ENCODE data around the gene NUDCD3. TPM values are rescaled to one million over a fixed set of nuclear protein-coding genes. Genes with fewer than 3 reads are reported as not detected.
A peak's percentile ranks its signal among the peaks of the same experiment; 100 is the strongest.

The NUDCD3 gene
- total RNA-seq, 1 experiment from 2014 or later, result 82.3 TPM

DNA sequence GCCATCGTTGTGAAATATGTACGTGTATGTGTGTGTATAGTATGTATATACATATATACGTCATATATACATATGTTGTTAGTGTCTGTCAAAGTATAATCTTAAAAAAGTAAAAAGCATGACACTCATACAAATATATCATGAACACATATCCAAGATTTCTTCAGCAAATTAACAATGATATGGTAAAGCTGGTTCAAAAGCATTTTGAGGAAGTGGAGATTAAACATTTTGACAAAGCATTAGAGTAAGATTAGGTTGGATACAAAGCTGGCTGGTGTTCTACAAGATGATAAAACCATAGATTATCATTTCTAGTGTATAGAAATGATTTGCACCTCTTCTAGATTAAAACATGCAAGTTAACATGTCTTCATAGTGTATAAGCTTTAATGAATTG lies 771 bp upstream of the NUDCD3 start:
- ChIA-PET POLR2A (ENCODE audit: unreplicated experiment) (interaction anchor here (0.5 to 0.7 kb wide), 2 partner anchors 284 to 307 kb away, joined by 3 to 4 read pairs; no protein-coding TSS in a partner anchor), CTCF (interaction anchor here (0.6 to 0.7 kb wide), 2 partner anchors 51 to 446 kb away, joined by 3 read pairs; no protein-coding TSS in a partner anchor)
- Histone ChIP-seq H3K27me3 (ENCODE audit: low read length) (no peaks in the 10 kb centered on the region), H3K9ac (ENCODE audit: low read length) (peak overlapping the region; percentile 96), H4K20me1 (ENCODE audit: low read length) (peaks cover 10% of the 10 kb centered on the region; the same call in 1 of the 2 replicates), H3K9me3 (ENCODE audit: low read length) (no peaks in the 10 kb centered on the region), H3K27ac (ENCODE audit: low read length) (peak overlapping the region; percentile 89), H3F3A (ENCODE audit: low read length, unreplicated experiment) (no peaks in the 10 kb centered on the region), H3K4me2 (ENCODE audit: low read length) (peak overlapping the region; percentile 95), H3K4me1 (ENCODE audit: insufficient read depth, low read length) (peaks cover 12% of the 10 kb centered on the region), H3K4me3 (ENCODE audit: low read length) (peak overlapping the region; percentile 89), H2AFZ (ENCODE audit: low read length) (peak overlapping the region; percentile 98), H3K9me2 (replicated peaks; ENCODE audit: low read length) (no peaks in the 10 kb centered on the region), H3K79me2 (ENCODE audit: low read length) (peaks cover 41% of the 10 kb centered on the region), H3K36me3 (ENCODE audit: low read depth, low read length) (no peaks in the 10 kb centered on the region)
- TF ChIP-seq EZH2phosphoT487 (IDR thresholded peaks at IDR 0.05; ENCODE audit: borderline replicate concordance, low read length) (no peak), CTCF (conservative IDR thresholded peaks at IDR 0.05; ENCODE audit: low read depth, low read length) (no peak), EZH2 (IDR thresholded peaks at IDR 0.05; ENCODE audit: low read length, unreplicated experiment) (no peak)
- intact Hi-C loops (cut with micrococcal nuclease), result no loop called here
- no peak for DNase-seq
- no TSS peak for BruUV-seq (replicated peaks)
- no peak for ATAC-seq

DNA sequence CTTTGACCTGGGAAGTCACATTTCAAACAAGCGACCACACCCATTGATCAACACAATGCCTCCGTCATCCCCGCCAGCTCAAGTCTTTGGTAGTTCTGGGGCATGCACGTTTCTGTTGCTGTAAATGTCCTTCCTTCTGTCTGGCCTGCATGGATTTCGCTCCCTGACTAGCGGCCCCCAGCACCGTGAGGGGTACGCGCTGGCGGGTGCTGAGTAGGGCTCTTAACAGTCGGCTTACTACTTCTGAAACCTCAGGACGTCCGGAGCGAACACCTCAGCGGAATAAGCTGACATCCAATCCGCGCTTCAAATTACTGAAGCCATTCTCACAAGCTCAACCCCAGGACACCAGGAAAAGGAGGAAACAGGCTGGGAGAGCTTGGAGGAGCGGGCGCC lies 505 bp downstream of the NUDCD3 start:
- intact Hi-C loops (cut with micrococcal nuclease), result loop anchor here (5.0 kb wide), 1 partner anchor 77 kb away; no protein-coding TSS in a partner anchor
- peak overlapping the region; percentile 89 for H3K4me3 ChIP-seq (ENCODE audit: low read length)
- H3K4me1 ChIP-seq (ENCODE audit: insufficient read depth, low read length), result peaks cover 12% of the 10 kb centered on the region
- peak overlapping the region; percentile 89 for H3K27ac ChIP-seq (ENCODE audit: low read length)
- BruUV-seq (replicated peaks), result no TSS peak
- no peaks in the 10 kb centered on the region for H3K9me3 ChIP-seq (ENCODE audit: low read length)
- no peaks in the 10 kb centered on the region for H3K9me2 ChIP-seq (replicated peaks; ENCODE audit: low read length)
- H3K9ac ChIP-seq (ENCODE audit: low read length), result peak overlapping the region; percentile 96
- peak overlapping the region; percentile 98 for H2AFZ ChIP-seq (ENCODE audit: low read length)
- H3K4me2 ChIP-seq (ENCODE audit: low read length), result peak overlapping the region; percentile 95
- TF ChIP-seq EZH2 (IDR thresholded peaks at IDR 0.05; ENCODE audit: low read length, unreplicated experiment) (no peak), EZH2phosphoT487 (IDR thresholded peaks at IDR 0.05; ENCODE audit: borderline replicate concordance, low read length) (no peak), CTCF (conservative IDR thresholded peaks at IDR 0.05; ENCODE audit: low read depth, low read length) (no peak)
- H3K27me3 ChIP-seq (ENCODE audit: low read length), result no peaks in the 10 kb centered on the region
- no peaks in the 10 kb centered on the region for H3F3A ChIP-seq (ENCODE audit: low read length, unreplicated experiment)
- DNase-seq, result peak; percentile 46
- CTCF ChIA-PET, result interaction anchor here (0.5 to 1.1 kb wide), 2 partner anchors 21 to 75 kb away, joined by 5 to 7 read pairs; no protein-coding TSS in a partner anchor
- H3K79me2 ChIP-seq (ENCODE audit: low read length), result peaks cover 54% of the 10 kb centered on the region
- peaks cover 10% of the 10 kb centered on the region; the same call in 1 of the 2 replicates for H4K20me1 ChIP-seq (ENCODE audit: low read length)
- POLR2A ChIA-PET (ENCODE audit: unreplicated experiment), result interaction anchor here (0.6 to 0.8 kb wide), 3 partner anchors 92 to 256 kb away, joined by 3 to 13 read pairs (median 5); no protein-coding TSS in a partner anchor
- ATAC-seq, result peak; percentile 59
- H3K36me3 ChIP-seq (ENCODE audit: low read depth, low read length), result peaks cover 6% of the 10 kb centered on the region

- Histone ChIP-seq H3K4me1 (ENCODE audit: insufficient read depth, low read length) (peaks cover 12% of the 10 kb centered on the region), H3K4me3 (ENCODE audit: low read length) (peak overlapping the region; percentile 89), H3K9me2 (replicated peaks; ENCODE audit: low read length) (no peaks in the 10 kb centered on the region), H3K27me3 (ENCODE audit: low read length) (no peaks in the 10 kb centered on the region), H3K36me3 (ENCODE audit: low read depth, low read length) (peaks cover 15% of the 10 kb centered on the region), H3K9ac (ENCODE audit: low read length) (peak overlapping the region; percentile 96; the same call in 1 of the 2 replicates), H2AFZ (ENCODE audit: low read length) (no peak overlapping the region), H4K20me1 (ENCODE audit: low read length) (peaks cover 10% of the 10 kb centered on the region; the same call in 1 of the 2 replicates), H3K79me2 (ENCODE audit: low read length) (peaks cover 63% of the 10 kb centered on the region), H3K4me2 (ENCODE audit: low read length) (peak overlapping the region; percentile 95), H3K27ac (ENCODE audit: low read length) (no peak overlapping the region), H3F3A (ENCODE audit: low read length, unreplicated experiment) (no peaks in the 10 kb centered on the region), H3K9me3 (ENCODE audit: low read length) (no peaks in the 10 kb centered on the region)
- CTCF ChIA-PET, result interaction anchor here (1.1 kb wide), 1 partner anchor 76 kb away, joined by 5 read pairs; no protein-coding TSS in a partner anchor
- POLR2A ChIA-PET (ENCODE audit: unreplicated experiment), result no interaction called here
- DNase-seq (no peak), ATAC-seq (no peak)
- no peak for TF ChIP-seq CTCF (conservative IDR thresholded peaks at IDR 0.05; ENCODE audit: low read depth, low read length)
- TF ChIP-seq EZH2 (IDR thresholded peaks at IDR 0.05; ENCODE audit: low read length, unreplicated experiment), result no peak
- no peak for TF ChIP-seq EZH2phosphoT487 (IDR thresholded peaks at IDR 0.05; ENCODE audit: borderline replicate concordance, low read length)
- intact Hi-C loops (cut with micrococcal nuclease), result loop anchor here (5.0 kb wide), 1 partner anchor 78 kb away; no protein-coding TSS in a partner anchor
- no TSS peak for BruUV-seq (replicated peaks)
These were observed 1.5 kb downstream of the NUDCD3 start for GRCh38 chr7:44488955-44489354.

Measured in PC-3 (cell line).